CD8-positive, alpha-beta memory T cell (primary cell): ENCODE measurements around the gene NUP188. TPM values are rescaled to one million over a fixed set of nuclear protein-coding genes. Genes with fewer than 3 reads are reported as not detected.

Experiments
- polyA plus RNA-seq: library from polyadenylated mRNA; unstranded; fragments of 300-500 nt; fragmentation: Illumina TruSeq; gene quantifications from one replicate; pipeline ENCODE4 v1.2.3, GENCODE V29; 2021
- total RNA-seq, 2 experiments: library from RNA; stranded (reverse); gene quantifications; one replicate each; pipeline ENCODE4 v1.2.3, GENCODE V29; 2021

NUP188 gene
- total and polyA plus RNA-seq, 3 experiments from 2014 or later, result 41.3 to 150 (median 144) TPM

Other genes with a start within 250 kb of the NUP188 start
- 1 to 10 TPM; 7.5 to 7.9 TPM for gene PKN3, start 245.2 kb upstream of the NUP188 start, total RNA-seq
- gene PKN3, start 245.2 kb upstream of the NUP188 start, polyA plus RNA-seq, result 1.4 TPM
- gene ZDHHC12, start 223.6 kb upstream of the NUP188 start, total RNA-seq, result 10 to 100 TPM; 76.1 to 82.0 TPM
- gene ZDHHC12, start 223.6 kb upstream of the NUP188 start, polyA plus RNA-seq, result 67.3 TPM
- 10 to 100 TPM; 18.3 to 18.7 TPM for gene ZER1, start 175.8 kb upstream of the NUP188 start, total RNA-seq
- 46.2 TPM for gene ZER1, start 175.8 kb upstream of the NUP188 start, polyA plus RNA-seq
- 10 to 100 TPM; 23.0 to 24.6 TPM for gene TBC1D13, start 160.4 kb upstream of the NUP188 start, total RNA-seq
- 36.8 TPM for gene TBC1D13, start 160.4 kb upstream of the NUP188 start, polyA plus RNA-seq
- 10 to 100 TPM; 22.3 to 23.3 TPM for gene ENDOG, start 129.2 kb upstream of the NUP188 start, total RNA-seq
- gene ENDOG, start 129.2 kb upstream of the NUP188 start, polyA plus RNA-seq, result 29.6 TPM
- 100 to 1,000 TPM; 137 to 143 TPM for gene SPOUT1, start 117.9 kb upstream of the NUP188 start, total RNA-seq
- gene SPOUT1, start 117.9 kb upstream of the NUP188 start, polyA plus RNA-seq, result 77.3 TPM
- gene KYAT1, start 65.7 kb upstream of the NUP188 start, total RNA-seq, result 10 to 100 TPM in 1 of 2 experiments, 1 to 10 TPM in 1; 8.9 to 10.4 TPM
- gene KYAT1, start 65.7 kb upstream of the NUP188 start, polyA plus RNA-seq, result 8.8 TPM
- gene LRRC8A, start 65.6 kb upstream of the NUP188 start, total RNA-seq, result 10 to 100 TPM; 27.3 to 27.6 TPM
- gene LRRC8A, start 65.6 kb upstream of the NUP188 start, polyA plus RNA-seq, result 42.7 TPM
- under 1 TPM in 1 of 2 experiments, not detected in 1; 0.20 TPM for gene PHYHD1, start 26.7 kb upstream of the NUP188 start, total RNA-seq
- gene PHYHD1, start 26.7 kb upstream of the NUP188 start, polyA plus RNA-seq, result 0.64 TPM
- gene DOLK, start 96 bp upstream of the NUP188 start, total RNA-seq, result 10 to 100 TPM; 15.3 to 17.1 TPM
- 6.8 TPM for gene DOLK, start 96 bp upstream of the NUP188 start, polyA plus RNA-seq
- gene SH3GLB2, start 80.6 kb downstream of the NUP188 start, total RNA-seq, result 10 to 100 TPM; 55.0 to 58.3 TPM
- 36.2 TPM for gene SH3GLB2, start 80.6 kb downstream of the NUP188 start, polyA plus RNA-seq
- gene MIGA2, start 88.9 kb downstream of the NUP188 start, total RNA-seq, result 10 to 100 TPM; 35.5 to 38.8 TPM
- gene MIGA2, start 88.9 kb downstream of the NUP188 start, polyA plus RNA-seq, result 13.0 TPM
- gene DOLPP1, start 133.4 kb downstream of the NUP188 start, total RNA-seq, result 10 to 100 TPM; 27.8 to 30.2 TPM
- 15.3 TPM for gene DOLPP1, start 133.4 kb downstream of the NUP188 start, polyA plus RNA-seq
- gene CRAT, start 163.1 kb downstream of the NUP188 start, total RNA-seq, result 1 to 10 TPM; 9.8 to 10.0 TPM
- 20.1 TPM for gene CRAT, start 163.1 kb downstream of the NUP188 start, polyA plus RNA-seq
- 100 to 1,000 TPM; 107 to 116 TPM for gene PTPA, start 163.7 kb downstream of the NUP188 start, total RNA-seq
- 15.6 TPM for gene PTPA, start 163.7 kb downstream of the NUP188 start, polyA plus RNA-seq
- 1 to 10 TPM; 2.8 to 3.0 TPM for gene IER5L, start 230.6 kb downstream of the NUP188 start, total RNA-seq
- gene IER5L, start 230.6 kb downstream of the NUP188 start, polyA plus RNA-seq, result 0.16 TPM